Esophagus muscularis mucosa (tissue), 4 donors: Measurements from ENCODE around the gene SCIMP. TPM values are rescaled to one million over a fixed set of nuclear protein-coding genes. Genes with fewer than 3 reads are reported as not detected.

Experiments used
- DNase-seq: peaks from one replicate; pipeline ENCODE4 v3.0.0-alpha.2; 2017; ENCODE audit errors: extremely low spot score
- H3K27ac ChIP-seq, 4 donors: fragments of 200-600 bp; sonication (generic); replicated peaks in 1 of 4; 1 replicate in 3 of 4; 2 replicates in 1 of 4; pipeline ENCODE4 v1.5.1; 2016 to 2019; ENCODE audit warnings: mild to moderate bottlenecking in 1 of 4
- H3K27me3 ChIP-seq, 4 donors: fragments of 200-600 bp; sonication (generic); one replicate each; pipeline versions ENCODE4 v1.5.1 to v1.6.0; 2016 to 2019
- H3K36me3 ChIP-seq, 4 donors: fragments of 200-600 bp; sonication (generic); one replicate each; pipeline ENCODE4 v1.5.1; 2016 to 2019
- H3K4me1 ChIP-seq, 4 donors: fragments of 200-600 bp; sonication (generic); one replicate each; pipeline ENCODE4 v1.5.1; 2016 to 2019
- H3K4me3 ChIP-seq, 4 donors: fragments of 200-600 bp; sonication (generic); 1 replicate in 2 of 4; 2 replicates in 2 of 4; pipeline ENCODE4 v1.5.1; 2016 to 2019; ENCODE audit warnings: mild to moderate bottlenecking in 4 of 4, moderate library complexity in 1 of 4
- H3K9me3 ChIP-seq, 4 donors: fragments of 200-600 bp; sonication (generic); 1 replicate in 3 of 4; 2 replicates in 1 of 4; pipeline ENCODE4 v1.5.1; 2016 to 2019
- CTCF ChIP-seq, 3 experiments: fragments of 200-600 bp in 2 of 3; fragments of 450-650 bp in 1 of 3; sonication (generic) in 2 of 3; IDR thresholded peaks; one replicate each; pipeline ENCODE4 v1.5.1; 2017 to 2019; ENCODE audit warnings: antibody characterized with exemption in 3 of 3, mild to moderate bottlenecking in 2 of 3, moderate library complexity in 1 of 3
- EP300 ChIP-seq: sonication (generic); formaldehyde crosslinking; IDR thresholded peaks from one replicate; pipeline ENCODE4 v1.6.1; 2017; ENCODE audit warnings: antibody characterized with exemption
- POLR2A ChIP-seq: fragments of 450-650 bp; IDR thresholded peaks from one replicate; pipeline ENCODE4 v1.6.1; 2017; ENCODE audit warnings: antibody characterized with exemption, moderate library complexity, mild to moderate bottlenecking, low read depth
- POLR2AphosphoS5 ChIP-seq, 2 donors: sonication (generic); formaldehyde crosslinking; IDR thresholded peaks; one replicate each; pipeline ENCODE4 v1.6.1; 2017; ENCODE audit warnings: antibody characterized with exemption in 2 of 2
- WGBS: methylation state at CpG from one replicate; pipeline ENCODE4 v1.1.5; 2018; 5-methylcytosine and 5-hydroxymethylcytosine counted together
- intact Hi-C: fragments of 100-400 bp; cut with DNase I; formaldehyde crosslinking; loops from one replicate; pipeline ENCODE4 v1.15.1; 2023
- total RNA-seq, 4 donors: library from RNA; depleted of rRNA; stranded (reverse); fragments of >200 nt; gene quantifications; one replicate each; pipeline versions ENCODE4 v1.1.0 to v1.2.1, GENCODE V29; 2016

SCIMP gene
- total RNA-seq = 1 to 10 TPM in 3 of 4 donors, under 1 TPM in 1; 0.42 to 4.0 (median 1.3) TPM

DNA sequence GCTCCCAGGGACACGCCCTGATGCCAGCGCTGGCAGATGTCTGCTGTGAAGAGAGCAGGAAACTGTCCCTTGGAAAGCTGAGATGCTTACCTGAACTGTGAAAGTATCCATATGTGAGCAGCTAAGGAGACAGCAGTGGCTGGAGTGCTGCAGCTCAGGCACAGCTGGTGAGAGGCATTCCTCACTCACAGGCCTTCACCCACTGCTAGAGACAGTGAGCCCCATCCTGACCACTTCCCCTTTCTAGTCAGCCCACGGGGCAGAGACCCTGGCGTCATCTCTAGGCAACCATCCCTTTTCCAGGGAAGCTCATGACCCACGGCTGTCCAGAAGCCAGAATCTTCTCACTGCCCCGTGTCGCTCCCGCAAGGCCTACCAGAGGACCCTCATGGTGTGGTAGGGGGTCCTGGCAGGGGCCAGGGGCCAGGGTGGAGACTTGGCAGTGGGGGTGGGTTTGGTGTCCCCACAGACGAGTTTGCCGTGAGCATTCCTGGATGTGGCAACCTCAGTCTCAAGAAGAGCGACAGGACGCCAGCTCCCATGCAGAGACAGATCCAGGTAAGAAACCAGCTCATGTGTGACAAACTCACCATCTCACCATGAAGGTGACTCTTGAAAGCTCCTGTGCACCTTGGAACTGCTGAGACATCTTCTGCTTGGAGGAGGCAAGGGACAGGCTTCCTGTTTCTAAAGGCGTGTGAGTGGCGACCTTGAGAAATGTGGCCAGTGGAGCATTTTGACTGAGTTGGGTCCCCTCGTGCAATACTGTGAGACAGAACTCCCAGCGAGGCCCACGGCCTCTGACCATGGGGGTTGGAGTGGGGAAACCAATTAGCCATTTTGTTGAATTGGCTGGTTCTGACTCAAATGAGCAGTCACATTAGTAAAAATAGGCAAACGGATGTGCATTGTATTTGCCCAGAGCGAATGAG lies at the start of gene SCIMP:
TSS of gene SCIMP (minus strand) at position 216 of the 932 bp plus-strand sequence. CDS start at position 111, 105 bp downstream.
- no peaks in the 10 kb centered on the region for H3K9me3 ChIP-seq
- H3K27ac ChIP-seq = no peak within 1 kb of the TSS
- TF ChIP-seq CTCF (IDR thresholded peaks at IDR 0.05) (no peak), POLR2A (no peak), POLR2AphosphoS5 (IDR thresholded peaks at IDR 0.05) (peak in 1 of 2 donors; percentile 5), EP300 (no peak)
- H3K27me3 ChIP-seq = no peaks in the 10 kb centered on the region
- peak within 1 kb of the TSS in 1 of 4 donors; percentile 27 for H3K4me3 ChIP-seq
- H3K4me1 ChIP-seq = no peaks in the 10 kb centered on the region
- DNase-seq = no peak
- WGBS = 93% methylated on average over 7 of the region's 19 CpGs
- intact Hi-C loops = no loop called here
- H3K36me3 ChIP-seq = peaks cover 0 to 26% (median 5%) of the 10 kb centered on the region in 4 donors

DNA sequence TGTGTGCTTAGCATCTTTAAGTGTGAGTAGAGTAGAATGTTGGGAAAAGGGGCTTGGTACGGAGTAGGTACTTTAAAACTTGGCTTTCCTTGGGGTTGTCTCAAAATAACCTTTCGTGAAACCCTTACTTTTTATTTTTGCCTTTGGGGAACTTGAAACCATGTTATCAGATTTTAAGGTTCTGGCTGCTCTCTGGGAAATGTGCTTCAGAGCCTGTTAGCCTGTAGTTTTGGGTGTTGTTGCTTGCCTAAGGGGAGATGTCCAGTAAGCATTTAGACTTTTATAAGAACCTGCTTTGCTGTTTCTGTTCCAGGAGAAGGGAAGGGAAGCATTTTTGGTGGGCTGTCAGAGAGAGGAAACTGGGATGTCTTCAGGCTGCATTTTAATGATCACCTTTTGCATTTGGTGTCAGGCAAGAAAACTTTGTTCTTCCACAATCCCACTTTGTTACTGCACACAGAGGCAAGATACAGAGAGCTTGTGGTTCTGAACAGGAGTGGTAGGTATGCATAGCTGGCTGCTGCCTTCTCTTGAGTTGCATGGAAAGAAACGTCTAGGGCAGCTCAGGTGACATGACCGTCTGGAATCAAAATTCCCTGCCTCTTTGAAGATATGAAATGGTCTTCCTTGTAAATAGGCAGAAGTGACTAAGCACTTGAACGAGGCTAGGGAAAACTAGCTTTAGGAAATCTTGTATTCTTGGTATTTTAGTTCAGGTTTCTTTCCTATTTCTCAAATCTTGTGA lies 49.1 kb upstream of the SCIMP start:
- Histone ChIP-seq H3K4me3 (peak overlapping the region; percentile 81 to 97 (median 89)), H3K27me3 (no peaks in the 10 kb centered on the region), H3K27ac (no peak overlapping the region), H3K4me1 (peaks cover 23 to 50% (median 31%) of the 10 kb centered on the region in 4 donors), H3K36me3 (no peaks in the 10 kb centered on the region), H3K9me3 (no peaks in the 10 kb centered on the region)
- WGBS = 50% methylated on average over 5 of the region's 5 CpGs
- DNase-seq = no peak
- intact Hi-C loops = no loop called here
- no peak for TF ChIP-seq POLR2AphosphoS5 (IDR thresholded peaks at IDR 0.05)
- no peak for TF ChIP-seq CTCF (IDR thresholded peaks at IDR 0.05)
- TF ChIP-seq EP300 = no peak
- TF ChIP-seq POLR2A = no peak

DNA sequence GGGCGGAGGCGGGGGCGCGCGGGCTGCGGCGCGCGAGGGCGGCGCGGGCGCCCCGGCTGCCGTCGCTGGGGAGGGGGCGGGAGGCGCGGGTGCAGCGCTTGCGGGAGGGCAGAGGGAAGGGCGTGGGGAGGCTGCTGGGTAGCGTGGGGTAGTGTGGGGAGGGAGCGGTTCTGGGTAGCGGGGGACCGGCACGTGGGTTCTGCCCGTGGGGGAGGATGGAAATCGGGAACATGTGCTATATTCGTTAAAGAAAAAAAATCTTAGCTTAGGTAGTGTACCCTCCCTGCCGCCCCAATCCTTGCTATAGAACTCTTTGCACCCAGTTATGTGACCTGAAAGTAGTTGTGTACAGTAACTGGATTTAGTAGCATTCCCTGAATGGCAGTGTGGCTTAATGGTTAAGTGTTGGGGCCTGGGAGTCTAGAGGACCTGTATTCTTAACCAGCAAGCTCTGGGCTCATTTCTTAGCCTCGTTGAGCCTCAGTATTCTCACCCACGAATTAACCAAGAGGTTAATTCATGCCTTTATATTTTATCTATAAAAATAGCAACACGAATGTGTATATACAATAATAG lies 48.1 kb upstream of the SCIMP start:
- H3K4me3 ChIP-seq = peak overlapping the region; percentile 81 to 97 (median 89)
- H3K27ac ChIP-seq = peak overlapping the region; percentile 90 to 94 (median 92)
- DNase-seq = no peak
- H3K36me3 ChIP-seq = no peaks in the 10 kb centered on the region
- no peaks in the 10 kb centered on the region for H3K9me3 ChIP-seq
- no peaks in the 10 kb centered on the region for H3K27me3 ChIP-seq
- intact Hi-C loops = no loop called here
- H3K4me1 ChIP-seq = peaks cover 20 to 44% (median 28%) of the 10 kb centered on the region in 4 donors
- WGBS = 2% methylated on average over 14 of the region's 34 CpGs
- TF ChIP-seq POLR2A (no peak), CTCF (IDR thresholded peaks at IDR 0.05) (no peak), POLR2AphosphoS5 (IDR thresholded peaks at IDR 0.05) (no peak), EP300 (no peak)

DNA sequence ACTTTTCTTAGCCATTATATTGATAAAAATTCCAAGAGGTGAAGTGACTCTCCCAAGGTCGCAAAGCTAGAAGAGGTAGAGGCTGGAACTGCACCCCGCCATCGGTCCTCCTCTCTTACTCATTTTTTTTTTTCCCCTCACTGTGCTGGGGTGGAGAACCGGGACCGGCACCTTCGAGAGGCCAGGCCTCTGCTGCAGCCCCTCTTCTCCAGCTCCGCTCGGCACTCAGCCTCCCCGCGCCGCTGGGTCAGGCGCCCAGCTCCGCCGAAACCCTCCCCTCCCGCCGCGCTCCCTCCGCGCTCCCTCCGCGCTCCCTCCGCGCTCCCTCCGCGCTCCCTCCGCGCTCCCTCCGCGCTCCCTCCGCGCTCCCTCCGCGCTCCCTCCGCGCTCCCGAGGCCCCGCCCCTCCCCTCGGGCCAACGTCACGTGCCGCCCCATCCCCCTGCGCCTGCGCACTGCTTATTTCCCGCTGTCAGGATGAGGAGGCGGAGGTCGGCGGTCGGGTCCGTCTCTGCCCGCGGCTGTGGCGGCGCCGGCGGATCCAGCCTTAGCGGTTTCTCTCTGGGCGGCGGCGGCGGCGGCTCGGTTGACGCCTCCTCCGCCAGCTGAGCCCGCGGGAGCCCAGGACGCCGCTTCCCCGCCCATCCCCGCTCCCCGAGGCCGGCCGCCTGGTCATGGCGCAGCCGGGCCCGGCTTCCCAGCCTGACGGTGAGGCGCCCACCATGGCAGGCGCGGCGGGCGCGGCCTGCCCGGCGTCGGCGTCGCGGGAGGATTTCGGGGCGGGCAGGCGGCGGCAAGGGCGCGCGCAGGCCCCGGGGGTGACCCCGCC lies 47.4 kb upstream of the SCIMP start, which contains the start of gene RABEP1:
TSS of gene RABEP1 (plus strand) at position 471 of the 828 bp plus-strand sequence. CDS start at position 674, 203 bp downstream.
- 2% methylated on average over 28 of the region's 98 CpGs for WGBS
- intact Hi-C loops = no loop called here
- no peaks in the 10 kb centered on the region for H3K9me3 ChIP-seq
- no peaks in the 10 kb centered on the region for H3K27me3 ChIP-seq
- H3K27ac ChIP-seq = peak within 1 kb of the TSS; percentile 90 to 94 (median 92)
- peak within 1 kb of the TSS; percentile 81 to 97 (median 89) for H3K4me3 ChIP-seq
- no peaks in the 10 kb centered on the region for H3K36me3 ChIP-seq
- H3K4me1 ChIP-seq = peaks cover 20 to 44% (median 28%) of the 10 kb centered on the region in 4 donors
- TF ChIP-seq POLR2AphosphoS5 (IDR thresholded peaks at IDR 0.05) (peak; percentile 91 to 95), EP300 (no peak), CTCF (IDR thresholded peaks at IDR 0.05) (peak in 2 of 3 experiments; percentile 10 to 39), POLR2A (peak; percentile 72)
- DNase-seq = peak; percentile 95
